T-helper 17 cell (primary cell): ENCODE data around the gene USP30. TPM values are rescaled to one million over a fixed set of nuclear protein-coding genes. Genes with fewer than 3 reads are reported as not detected.
A peak's percentile ranks its signal among the peaks of the same experiment; 100 is the strongest.
"Not testable (repeated sequence)": the region's sequence is repeated elsewhere in the genome, so short reads cannot be mapped to it uniquely, and the experiment has no call there.

ENCODE experiments used
- ATAC-seq: fragments of 150-1000 bp; cut with Tn5 transposase; 2 replicates; pipeline ENCODE4 v1.10.0; 2021; ENCODE audit warnings: mild to moderate bottlenecking, moderate library complexity
- DNase-seq, 3 donors: peaks; one replicate each; pipeline versions ENCODE4 v3.0.0 to v3.0.0-alpha.2; 2020 to 2021
- H3K9me3 ChIP-seq: one replicate; pipeline ENCODE4 v1.7.0; 2013; ENCODE audit warnings: low read length, mild to moderate bottlenecking; ENCODE audit not compliant: control insufficient read depth, poor library complexity, severe bottlenecking
- H3K27ac Mint-ChIP-seq: one replicate; pipeline ENCODE4 v1.8.0; 2022; ENCODE audit warnings: mild to moderate bottlenecking, moderate library complexity, mixed read lengths
- H3K27me3 Mint-ChIP-seq: one replicate; pipeline ENCODE4 v1.8.0; 2022; ENCODE audit warnings: mixed read lengths
- H3K36me3 Mint-ChIP-seq: one replicate; pipeline ENCODE4 v1.8.0; 2022; ENCODE audit warnings: low read depth, mixed read lengths
- H3K4me1 Mint-ChIP-seq: one replicate; pipeline ENCODE4 v1.8.0; 2022; ENCODE audit warnings: mild to moderate bottlenecking, mixed read lengths
- H3K4me3 Mint-ChIP-seq: one replicate; pipeline ENCODE4 v1.8.0; 2022; ENCODE audit warnings: mild to moderate bottlenecking, moderate library complexity, mixed read lengths
- total RNA-seq, 4 donors: library from RNA in 2 of 4; stranded (reverse) in 2 of 4; gene quantifications; one replicate each; pipeline ENCODE4 v1.2.3 and lab custom pipeline; 2022 to 2026

The USP30 gene
- 10 to 100 TPM; 15.9 to 20.2 TPM for total RNA-seq
- 16.3 to 16.5 reads per million in 2 donors for total RNA-seq (lab: John Stamatoyannopoulos, UW)

GRCh38 chr12:109052414-109053323 lies at the start of gene USP30:
TSS of gene USP30 (plus strand) at chr12:109052576. CDS start at chr12:109052679, 103 bp downstream.
- ATAC-seq (peak; percentile 80), DNase-seq (peak; percentile 58 to 76 (median 69))
- Mint-ChIP-seq H3K4me1 (peaks cover 24% of the 10 kb centered on the region), H3K27me3 (no peaks in the 10 kb centered on the region), H3K27ac (peak within 1 kb of the TSS; percentile 99), H3K36me3 (peaks cover 5% of the 10 kb centered on the region), H3K4me3 (peak within 1 kb of the TSS; percentile 99)
- H3K9me3 ChIP-seq = no peaks in the 10 kb centered on the region

DNA sequence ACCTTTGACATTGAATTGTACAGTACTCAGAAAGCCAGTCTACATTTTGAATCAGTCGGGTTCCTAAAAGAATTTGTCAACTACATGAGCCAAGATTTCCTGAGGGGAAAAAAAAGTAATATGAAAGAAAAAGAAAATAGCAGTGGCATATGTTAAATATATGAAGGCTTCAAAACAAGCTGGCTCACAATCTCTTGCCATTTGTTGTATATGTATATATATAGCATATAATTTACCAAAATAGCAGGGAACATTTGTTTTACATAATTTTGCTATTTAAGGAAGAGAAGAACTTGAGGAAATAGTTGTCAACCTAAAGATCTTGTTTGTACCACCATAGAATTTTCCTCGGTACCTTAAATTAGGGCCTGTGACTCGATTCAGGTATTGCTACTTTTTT lies 48.4 kb upstream of the USP30 start:
- Mint-ChIP-seq H3K27me3 (peaks cover 18% of the 10 kb centered on the region), H3K4me1 (peaks cover 3% of the 10 kb centered on the region), H3K27ac (no peak overlapping the region), H3K36me3 (peaks cover 2% of the 10 kb centered on the region), H3K4me3 (no peak overlapping the region)
- DNase-seq = no peak
- H3K9me3 ChIP-seq = no peaks in the 10 kb centered on the region
- ATAC-seq = no peak

- H3K4me1 Mint-ChIP-seq = peaks cover 3% of the 10 kb centered on the region
- no peak overlapping the region for H3K27ac Mint-ChIP-seq
- peaks cover 2% of the 10 kb centered on the region for H3K36me3 Mint-ChIP-seq
- DNase-seq = no peak
- no peak overlapping the region for H3K4me3 Mint-ChIP-seq
- no peak for ATAC-seq
- H3K9me3 ChIP-seq = no peaks in the 10 kb centered on the region
- H3K27me3 Mint-ChIP-seq = peaks cover 28% of the 10 kb centered on the region
Observed at GRCh38 chr12:109009766-109010165, 42.6 kb upstream of the USP30 start.

DNA sequence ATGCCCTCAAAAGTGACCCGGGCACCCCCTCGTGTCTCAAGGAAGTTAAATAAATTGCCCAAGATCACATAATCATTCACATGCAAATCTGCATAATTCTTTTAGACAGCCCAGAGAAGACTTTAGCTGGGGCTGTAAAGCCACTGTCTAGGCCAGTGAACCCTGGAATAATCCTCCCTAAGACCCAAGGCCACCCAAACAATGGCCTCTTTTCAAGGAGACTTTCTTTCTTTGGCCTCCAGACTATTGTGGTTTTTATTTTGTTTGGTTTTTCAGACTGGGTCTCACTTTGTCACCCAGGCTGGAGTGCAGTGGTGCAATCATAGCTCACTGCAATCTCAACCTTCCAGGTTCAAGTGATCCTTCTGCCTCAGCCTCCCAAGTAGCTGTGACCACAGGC lies 42.1 kb upstream of the USP30 start:
- Mint-ChIP-seq H3K36me3 (peaks cover 2% of the 10 kb centered on the region), H3K4me1 (peaks cover 3% of the 10 kb centered on the region), H3K4me3 (no peak overlapping the region), H3K27ac (no peak overlapping the region), H3K27me3 (peaks cover 29% of the 10 kb centered on the region)
- ATAC-seq (no peak), DNase-seq (no peak)
- no peaks in the 10 kb centered on the region for H3K9me3 ChIP-seq

GRCh38 chr12:109014984-109015765 lies 37.2 kb upstream of the USP30 start:
- H3K4me3 Mint-ChIP-seq = no peak overlapping the region
- no peak for ATAC-seq

GRCh38 chr12:109016016-109016415 lies 36.4 kb upstream of the USP30 start:
- Mint-ChIP-seq H3K27ac (no peak overlapping the region), H3K4me1 (no peaks in the 10 kb centered on the region), H3K36me3 (peaks cover 2% of the 10 kb centered on the region), H3K27me3 (peaks cover 48% of the 10 kb centered on the region), H3K4me3 (no peak overlapping the region)
- no peaks in the 10 kb centered on the region for H3K9me3 ChIP-seq
- ATAC-seq (no peak), DNase-seq (no peak)

More at GRCh38 chr12:109014984-109015765, 37.2 kb upstream of the USP30 start:
- no peaks in the 10 kb centered on the region for H3K9me3 ChIP-seq
- Mint-ChIP-seq H3K4me1 (no peaks in the 10 kb centered on the region), H3K36me3 (peaks cover 2% of the 10 kb centered on the region), H3K27me3 (peaks cover 40% of the 10 kb centered on the region), H3K27ac (no peak overlapping the region)
- no peak for DNase-seq

GRCh38 chr12:109016978-109017377 lies 35.4 kb upstream of the USP30 start:
- H3K27me3 Mint-ChIP-seq = peaks cover 41% of the 10 kb centered on the region
- peaks cover 2% of the 10 kb centered on the region for H3K36me3 Mint-ChIP-seq
- no peak for ATAC-seq
- H3K27ac Mint-ChIP-seq = no peak overlapping the region
- H3K4me3 Mint-ChIP-seq = no peak overlapping the region
- no peaks in the 10 kb centered on the region for H3K9me3 ChIP-seq
- H3K4me1 Mint-ChIP-seq = no peaks in the 10 kb centered on the region
- no peak for DNase-seq

DNA sequence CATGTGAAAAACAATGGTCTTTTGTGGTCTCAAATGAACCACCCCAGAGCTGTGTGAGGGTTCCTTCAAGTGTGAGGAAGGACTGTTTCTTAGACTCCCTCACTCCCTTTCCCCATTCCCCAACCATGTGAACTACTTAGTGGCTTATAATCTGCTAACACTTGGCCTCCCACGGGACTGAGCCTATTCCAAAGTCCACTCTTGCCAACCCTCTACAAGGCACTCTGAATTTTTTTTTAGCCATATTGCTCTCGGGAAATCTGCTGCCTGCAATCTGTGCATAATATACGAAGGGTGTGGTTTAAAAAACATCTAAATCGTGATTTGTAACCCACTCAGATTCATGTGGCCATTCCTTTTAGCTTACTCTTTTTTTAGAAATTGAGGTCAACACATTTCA lies 34.1 kb upstream of the USP30 start:
- no peak overlapping the region for H3K4me3 Mint-ChIP-seq
- peaks cover 2% of the 10 kb centered on the region for H3K36me3 Mint-ChIP-seq
- H3K27me3 Mint-ChIP-seq = peaks cover 39% of the 10 kb centered on the region
- ATAC-seq (no peak), DNase-seq (no peak)
- no peaks in the 10 kb centered on the region for H3K9me3 ChIP-seq
- H3K4me1 Mint-ChIP-seq = no peaks in the 10 kb centered on the region
- H3K27ac Mint-ChIP-seq = no peak overlapping the region

DNA sequence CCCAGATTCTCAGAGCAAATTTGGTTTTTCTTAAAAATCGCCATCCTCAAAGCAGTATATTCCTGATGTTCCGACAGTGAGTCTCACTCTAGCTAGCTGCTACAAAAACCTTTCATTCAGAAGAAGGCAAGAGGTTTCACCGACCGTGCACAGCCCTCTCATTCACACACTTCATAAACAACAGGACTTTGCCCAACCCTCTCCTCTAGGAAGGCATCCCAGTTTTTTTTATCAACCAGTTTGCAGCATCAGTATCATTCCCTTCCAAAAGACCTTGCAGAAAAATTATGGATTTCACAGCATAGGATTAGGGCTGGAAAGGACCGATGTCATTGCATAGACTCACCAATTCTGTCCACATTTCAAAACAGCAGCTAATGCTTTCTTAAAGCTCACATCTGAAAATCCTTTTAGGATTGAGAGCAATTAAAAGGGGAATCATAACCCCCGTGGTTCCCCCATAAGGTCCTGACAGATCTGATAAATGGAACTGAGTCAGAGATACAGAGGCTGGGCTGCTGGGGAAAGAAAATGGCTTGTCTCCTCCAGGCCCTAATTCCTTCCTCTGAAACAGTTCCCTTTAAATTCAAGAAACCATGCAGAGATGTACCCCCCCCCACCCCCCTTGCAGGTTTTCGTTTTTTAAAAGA lies 32.1 kb upstream of the USP30 start:
- DNase-seq (no peak), ATAC-seq (no peak)
- H3K27ac Mint-ChIP-seq = no peak overlapping the region
- no peak overlapping the region for H3K4me3 Mint-ChIP-seq
- no peaks in the 10 kb centered on the region for H3K9me3 ChIP-seq
- H3K4me1 Mint-ChIP-seq = no peaks in the 10 kb centered on the region
- peaks cover 2% of the 10 kb centered on the region for H3K36me3 Mint-ChIP-seq
- H3K27me3 Mint-ChIP-seq = peaks cover 37% of the 10 kb centered on the region

- ATAC-seq = no peak
- Mint-ChIP-seq H3K4me3 (peak within 1 kb of the TSS; percentile 53), H3K27me3 (peaks cover 31% of the 10 kb centered on the region), H3K36me3 (peaks cover 2% of the 10 kb centered on the region), H3K4me1 (no peaks in the 10 kb centered on the region), H3K27ac (no peak within 1 kb of the TSS)
- H3K9me3 ChIP-seq = no peaks in the 10 kb centered on the region
- DNase-seq = no peak
Observed at GRCh38 chr12:109020796-109021380, 31.5 kb upstream of the USP30 start, which contains the start of gene SVOP. TSS of gene SVOP (minus strand) at chr12:109021068. CDS start at chr12:109020868, 200 bp downstream.

- no peaks in the 10 kb centered on the region for H3K4me1 Mint-ChIP-seq
Observed at GRCh38 chr12:109027767-109028166, 24.6 kb upstream of the USP30 start.

DNA sequence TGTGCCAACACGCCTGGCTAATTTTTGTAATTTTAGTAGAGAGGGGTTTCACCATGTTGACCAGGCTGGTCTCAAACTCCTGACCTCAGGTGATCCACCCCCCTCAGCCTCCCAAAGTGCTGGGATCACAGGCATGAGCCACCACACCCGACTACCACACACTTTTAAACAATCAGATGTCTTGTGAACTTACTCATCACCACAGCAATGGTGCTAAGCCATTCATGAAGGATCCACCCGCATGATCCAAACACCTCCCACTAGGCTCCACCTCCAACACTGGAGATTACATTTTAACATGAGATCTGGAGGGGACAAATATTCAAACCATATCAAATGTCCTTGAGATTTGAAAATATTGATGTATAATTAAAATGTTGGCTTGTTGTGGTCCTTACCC lies 23.8 kb upstream of the USP30 start:
- not testable (repeated sequence) for ATAC-seq, H3K27me3 Mint-ChIP-seq, H3K9me3 ChIP-seq, H3K4me1 Mint-ChIP-seq, DNase-seq, H3K4me3 Mint-ChIP-seq, H3K27ac Mint-ChIP-seq, H3K36me3 Mint-ChIP-seq

More at GRCh38 chr12:109027767-109028166, 24.6 kb upstream of the USP30 start:
- H3K27me3 Mint-ChIP-seq = peaks cover 10% of the 10 kb centered on the region
- ATAC-seq = no peak
- no peak overlapping the region for H3K4me3 Mint-ChIP-seq
- no peak overlapping the region for H3K27ac Mint-ChIP-seq
- H3K9me3 ChIP-seq = no peaks in the 10 kb centered on the region
- no peaks in the 10 kb centered on the region for H3K36me3 Mint-ChIP-seq
- no peak for DNase-seq
